Measurements from ENCODE around the gene ANGEL2.

- no peak for TF ChIP-seq EP300 (IDR thresholded peaks at IDR 0.05; ENCODE audit: borderline replicate concordance in 1 of 2, low read depth in 1 of 2, low read length in 1 of 2)
- TF ChIP-seq CTCF (IDR thresholded peaks at IDR 0.05), result no peak
- no peak for TF ChIP-seq PBX3 (IDR thresholded peaks at IDR 0.05)
- TF ChIP-seq NFIC (IDR thresholded peaks at IDR 0.05; ENCODE audit: borderline replicate concordance), result no peak
- TF ChIP-seq ELF1 (IDR thresholded peaks at IDR 0.05), result no peak
- TF ChIP-seq TCF12 (IDR thresholded peaks at IDR 0.05), result no peak
- no peak for TF ChIP-seq RFX5 (IDR thresholded peaks at IDR 0.05; ENCODE audit: low read length)
- no peak for TF ChIP-seq RXRA (IDR thresholded peaks at IDR 0.05; ENCODE audit: borderline replicate concordance, low read depth)
- TF ChIP-seq, protein P1, sequence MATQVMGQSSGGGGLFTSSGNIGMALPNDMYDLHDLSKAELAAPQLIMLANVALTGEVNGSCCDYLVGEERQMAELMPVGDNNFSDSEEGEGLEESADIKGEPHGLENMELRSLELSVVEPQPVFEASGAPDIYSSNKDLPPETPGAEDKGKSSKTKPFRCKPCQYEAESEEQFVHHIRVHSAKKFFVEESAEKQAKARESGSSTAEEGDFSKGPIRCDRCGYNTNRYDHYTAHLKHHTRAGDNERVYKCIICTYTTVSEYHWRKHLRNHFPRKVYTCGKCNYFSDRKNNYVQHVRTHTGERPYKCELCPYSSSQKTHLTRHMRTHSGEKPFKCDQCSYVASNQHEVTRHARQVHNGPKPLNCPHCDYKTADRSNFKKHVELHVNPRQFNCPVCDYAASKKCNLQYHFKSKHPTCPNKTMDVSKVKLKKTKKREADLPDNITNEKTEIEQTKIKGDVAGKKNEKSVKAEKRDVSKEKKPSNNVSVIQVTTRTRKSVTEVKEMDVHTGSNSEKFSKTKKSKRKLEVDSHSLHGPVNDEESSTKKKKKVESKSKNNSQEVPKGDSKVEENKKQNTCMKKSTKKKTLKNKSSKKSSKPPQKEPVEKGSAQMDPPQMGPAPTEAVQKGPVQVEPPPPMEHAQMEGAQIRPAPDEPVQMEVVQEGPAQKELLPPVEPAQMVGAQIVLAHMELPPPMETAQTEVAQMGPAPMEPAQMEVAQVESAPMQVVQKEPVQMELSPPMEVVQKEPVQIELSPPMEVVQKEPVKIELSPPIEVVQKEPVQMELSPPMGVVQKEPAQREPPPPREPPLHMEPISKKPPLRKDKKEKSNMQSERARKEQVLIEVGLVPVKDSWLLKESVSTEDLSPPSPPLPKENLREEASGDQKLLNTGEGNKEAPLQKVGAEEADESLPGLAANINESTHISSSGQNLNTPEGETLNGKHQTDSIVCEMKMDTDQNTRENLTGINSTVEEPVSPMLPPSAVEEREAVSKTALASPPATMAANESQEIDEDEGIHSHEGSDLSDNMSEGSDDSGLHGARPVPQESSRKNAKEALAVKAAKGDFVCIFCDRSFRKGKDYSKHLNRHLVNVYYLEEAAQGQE (IDR thresholded peaks at IDR 0.05; ENCODE audit: low read depth, low read length), result no peak
Observed at GRCh38 chr1:213049232-213049631, 33.6 kb upstream of the ANGEL2 start.
